Measurements from ENCODE around the gene NCOA3.

The NCOA3 gene

DNA sequence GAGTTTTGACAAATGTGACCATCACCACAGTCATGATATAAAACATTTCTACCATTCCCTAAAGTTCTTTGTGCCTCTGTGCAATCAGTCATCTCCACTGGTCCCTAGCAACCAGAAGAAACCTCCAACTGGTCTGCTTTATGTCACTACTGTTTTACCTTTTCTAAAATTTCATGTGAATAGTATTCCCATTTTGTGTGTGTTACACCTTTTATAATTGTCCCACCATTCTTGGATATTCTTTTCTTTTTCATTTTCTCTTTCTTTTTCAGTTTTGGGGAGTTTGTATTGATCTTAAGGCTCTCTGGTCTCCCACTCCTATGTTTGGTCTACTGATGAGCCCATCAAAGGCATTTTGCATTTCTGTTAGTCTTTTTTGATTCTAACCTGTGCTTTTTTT lies 95.4 kb downstream of the NCOA3 start:
- no peak for DNase-seq (ENCODE audit: low spot score)

DNA sequence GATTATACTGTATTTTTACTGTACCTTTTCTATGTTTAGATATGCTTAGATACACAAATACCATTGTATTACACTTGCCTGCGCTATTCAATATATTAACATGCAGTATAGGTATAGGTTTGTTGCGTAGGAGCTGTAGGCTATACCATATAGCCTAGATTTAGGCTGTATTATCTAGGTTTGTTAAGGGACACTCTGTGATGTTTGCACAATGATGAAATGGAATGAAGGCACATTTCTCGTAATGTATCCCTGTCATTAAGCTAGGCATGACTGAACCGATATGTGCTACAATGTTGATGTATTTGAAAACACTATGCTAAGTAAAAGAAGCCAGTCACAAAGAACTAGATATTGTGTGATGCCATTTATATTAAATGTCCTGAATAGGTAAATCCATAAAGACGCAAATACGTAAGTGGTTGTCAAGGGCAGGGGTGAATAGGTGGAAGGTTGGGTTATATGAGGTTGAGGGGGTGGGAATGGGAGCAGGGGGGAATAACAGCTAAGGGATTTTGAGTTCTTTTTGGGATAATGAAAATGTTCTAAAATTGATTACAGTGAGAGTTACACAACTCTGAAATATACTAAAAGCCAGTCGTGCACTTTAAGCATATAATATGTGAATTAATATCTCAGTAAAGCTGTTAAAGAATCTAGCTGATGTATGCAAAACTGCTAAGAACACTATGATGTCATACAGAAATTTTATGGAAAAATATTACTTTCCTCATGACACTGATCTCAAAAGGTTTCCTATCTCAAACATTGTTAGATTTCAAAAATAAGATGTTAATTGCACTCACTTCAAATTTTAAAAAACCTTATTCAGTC lies 97.4 kb downstream of the NCOA3 start:
- no peak for DNase-seq (ENCODE audit: low spot score)

GRCh38 chr20:47600967-47601547 lies 99.4 kb downstream of the NCOA3 start:
- no peak for DNase-seq (ENCODE audit: low spot score)

DNA sequence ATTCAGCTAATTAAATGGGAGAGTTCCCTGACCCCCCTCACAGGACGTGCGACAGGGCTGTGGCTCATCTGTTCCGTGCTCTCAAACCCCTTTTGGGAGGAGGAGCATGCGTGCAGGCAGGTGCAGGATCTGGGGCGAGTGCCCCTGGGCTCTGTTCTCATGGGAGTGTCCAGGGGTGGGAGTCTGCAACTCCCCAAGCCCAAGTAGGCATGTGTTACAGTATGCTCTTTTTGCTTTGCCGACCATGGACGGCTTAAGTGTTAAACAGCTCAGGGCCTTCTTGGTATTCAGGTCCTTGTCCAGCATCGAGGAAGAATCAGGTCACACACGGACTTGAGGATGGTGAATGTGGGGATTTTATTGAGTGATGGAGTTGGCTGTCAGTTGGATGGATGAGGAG lies 101.6 kb downstream of the NCOA3 start:
- no peak for DNase-seq (ENCODE audit: low spot score)

DNA sequence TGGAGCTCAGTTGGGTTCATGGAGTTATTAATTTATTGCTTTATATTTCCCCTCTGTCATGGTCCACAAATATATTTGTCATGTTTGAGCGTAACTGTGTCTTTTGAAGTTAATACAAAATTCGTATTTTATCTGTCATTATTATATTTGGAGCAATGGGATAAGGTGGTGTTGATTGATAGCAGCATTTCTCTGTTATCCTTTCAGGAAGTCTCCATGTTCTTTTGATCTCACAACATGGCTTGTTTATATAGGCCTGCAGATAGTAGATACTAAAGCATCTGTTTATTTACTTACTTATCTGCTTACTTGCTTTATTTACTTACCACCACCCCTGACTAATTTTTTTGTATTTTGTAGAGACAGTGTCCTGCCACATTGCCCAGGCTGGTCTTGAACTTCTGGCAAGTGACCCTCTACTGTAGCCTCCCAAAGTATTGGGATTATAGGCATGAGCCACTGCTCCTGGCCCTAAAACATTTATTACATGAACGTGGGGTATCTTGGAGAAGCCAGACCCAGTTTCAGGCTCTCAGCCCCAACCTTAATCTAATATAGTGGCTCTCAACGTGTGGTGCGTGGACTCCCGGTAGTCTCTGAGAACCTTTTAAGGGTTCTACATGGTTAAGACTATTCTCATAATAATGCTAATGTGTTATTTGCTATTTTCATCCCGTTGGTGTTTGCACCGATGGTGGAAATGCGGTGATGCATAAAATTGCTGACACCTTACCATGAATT lies 104.2 kb downstream of the NCOA3 start:
- DNase-seq (ENCODE audit: low spot score): no peak

DNA sequence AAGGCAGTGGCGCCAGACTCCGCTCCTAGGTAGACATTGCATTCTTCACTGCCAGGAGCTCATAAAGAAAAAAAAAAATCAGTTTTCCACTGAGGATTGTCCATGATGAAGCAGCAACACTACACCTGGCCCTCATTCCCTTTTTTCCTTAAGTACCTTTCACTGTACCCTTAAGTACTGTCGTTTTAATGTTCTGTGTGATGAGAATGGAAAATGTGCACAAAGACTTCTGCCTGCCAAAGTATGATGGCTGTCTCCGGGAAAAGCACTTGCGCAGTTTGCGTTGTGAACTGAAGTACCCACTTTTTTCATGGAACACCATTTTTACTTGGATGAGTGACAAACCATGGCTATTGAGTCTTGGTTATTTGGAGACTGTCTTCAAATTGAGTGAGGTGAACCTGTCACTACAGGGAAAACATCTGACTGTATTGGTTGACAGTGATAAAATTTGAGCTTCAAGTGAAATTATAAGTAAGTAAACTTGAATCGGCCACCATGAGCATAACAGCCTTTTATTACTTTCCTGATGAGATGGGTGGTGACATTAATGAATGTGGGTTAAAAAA lies 104.8 kb downstream of the NCOA3 start:
- DNase-seq (ENCODE audit: low spot score): no peak

GRCh38 chr20:47606983-47607613 lies 105.4 kb downstream of the NCOA3 start:
- no peak for DNase-seq (ENCODE audit: low spot score)

DNA sequence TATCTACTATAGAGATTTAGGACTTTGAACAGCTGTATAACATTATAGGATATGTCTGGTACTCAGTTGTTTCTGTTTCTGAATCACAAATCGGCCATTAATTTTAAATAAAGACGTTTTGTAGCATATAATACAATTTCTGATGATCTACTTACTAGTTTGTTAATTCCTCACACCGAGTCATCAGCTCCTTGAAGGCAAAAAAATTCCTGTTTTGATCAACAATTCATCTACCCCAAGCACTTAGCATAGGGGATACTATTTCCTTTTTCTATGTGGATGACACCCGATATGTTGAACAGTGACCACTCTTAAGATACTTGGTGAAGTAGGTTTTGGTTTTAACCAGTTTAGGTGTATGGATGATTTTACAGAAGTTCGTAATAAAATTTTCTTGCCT lies 107.3 kb downstream of the NCOA3 start:
- DNase-seq (ENCODE audit: low spot score): no peak

GRCh38 chr20:47610247-47610944 lies 108.7 kb downstream of the NCOA3 start:
- DNase-seq (ENCODE audit: low spot score): peak; percentile 6

DNA sequence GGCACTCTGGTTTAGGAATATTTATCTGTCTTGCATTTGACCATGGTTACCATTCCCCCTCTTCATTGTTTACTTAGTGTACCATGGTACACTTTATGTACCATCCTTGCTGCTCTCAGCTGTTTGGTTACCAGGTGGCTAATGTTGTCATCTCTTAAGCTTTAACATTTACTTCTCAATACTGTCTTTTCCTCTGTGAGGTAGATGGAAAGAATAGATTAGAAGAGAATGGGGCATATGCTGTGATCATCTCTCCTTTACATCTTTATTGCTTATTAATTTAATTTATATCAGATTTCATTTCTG lies 109.2 kb downstream of the NCOA3 start:
- DNase-seq (ENCODE audit: low spot score): no peak

GRCh38 chr20:47611785-47612184 lies 110.1 kb downstream of the NCOA3 start:
- DNase-seq (ENCODE audit: low spot score): no peak

GRCh38 chr20:47612670-47613069 lies 111.0 kb downstream of the NCOA3 start:
- no peak for DNase-seq (ENCODE audit: low spot score)

DNA sequence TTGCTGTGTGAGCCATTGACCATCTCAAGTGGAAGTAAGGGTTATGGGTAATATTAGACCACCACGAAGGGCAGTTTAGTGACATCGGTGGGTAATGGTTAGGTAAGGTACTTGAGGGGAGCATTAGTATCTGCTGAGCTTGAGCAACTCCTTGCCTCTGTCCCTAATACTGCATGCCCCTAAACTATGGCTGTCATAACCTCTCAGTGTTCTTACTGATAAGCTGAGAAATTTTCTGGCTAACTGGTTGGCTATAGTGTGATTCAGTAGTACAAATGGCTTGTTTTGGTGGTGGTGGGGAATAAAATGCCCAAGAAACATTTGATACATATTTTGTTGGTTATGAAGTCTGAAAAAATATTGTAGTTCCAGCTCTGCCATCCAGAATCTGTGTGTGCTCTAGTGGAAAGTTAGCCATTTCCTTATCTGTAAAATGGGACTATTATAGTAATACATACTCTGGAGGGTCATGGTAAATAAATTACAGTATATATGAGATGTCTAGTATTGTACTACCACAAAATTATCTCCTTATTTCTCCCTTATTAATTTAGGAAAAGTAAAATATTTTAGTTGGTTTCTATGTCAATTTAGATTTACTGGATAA lies 113.1 kb downstream of the NCOA3 start:
- DNase-seq (ENCODE audit: low spot score): no peak

GRCh38 chr20:47618479-47618878 lies 116.8 kb downstream of the NCOA3 start:
- DNase-seq (ENCODE audit: low spot score): no peak

DNA sequence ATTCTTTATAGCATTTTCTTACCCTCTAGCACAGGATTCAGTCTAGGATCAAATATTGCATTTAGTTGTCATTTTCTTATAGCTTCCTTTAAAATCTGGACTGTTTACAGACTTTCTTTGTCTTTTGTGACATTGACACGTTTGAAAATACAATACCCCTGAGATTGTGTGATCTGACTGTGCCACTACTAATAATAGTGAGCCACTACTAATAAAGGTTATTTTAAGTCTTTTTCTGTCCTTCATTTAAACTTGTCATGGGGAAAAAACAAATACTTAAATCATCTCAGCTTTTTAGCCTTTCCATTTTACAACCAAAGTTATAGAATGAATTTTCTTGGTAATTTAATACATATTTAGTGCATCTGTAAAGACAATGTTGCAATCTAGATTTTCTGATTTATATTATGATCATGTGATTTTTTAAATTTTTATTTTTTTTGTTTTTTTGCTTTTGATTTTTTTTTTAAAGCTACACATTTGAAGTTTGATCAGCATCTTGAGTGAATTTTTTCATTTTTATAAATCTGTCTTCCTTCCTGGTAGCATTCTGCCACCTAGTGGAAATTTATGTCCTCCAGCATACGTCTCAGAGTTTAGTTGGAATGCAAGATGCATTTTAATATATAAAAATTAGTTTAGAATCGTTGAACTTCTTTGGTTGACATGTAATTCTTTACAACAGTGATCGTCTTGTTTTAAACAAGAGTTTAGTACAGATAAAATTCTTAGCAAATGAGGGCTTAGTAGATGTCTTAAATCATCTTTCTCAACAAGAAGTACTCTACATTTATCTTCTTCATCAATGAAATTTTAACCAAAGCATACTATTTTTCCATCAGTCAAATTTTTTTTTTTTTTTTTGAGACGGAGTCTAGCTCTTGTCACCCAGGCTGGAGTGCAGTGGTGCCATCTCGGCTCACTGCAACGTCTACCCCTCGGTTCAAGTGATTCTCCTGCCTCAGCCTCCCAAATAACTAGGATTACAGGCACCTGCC lies 119.4 kb downstream of the NCOA3 start:
- peak; percentile 60 for DNase-seq (ENCODE audit: low spot score)

DNA sequence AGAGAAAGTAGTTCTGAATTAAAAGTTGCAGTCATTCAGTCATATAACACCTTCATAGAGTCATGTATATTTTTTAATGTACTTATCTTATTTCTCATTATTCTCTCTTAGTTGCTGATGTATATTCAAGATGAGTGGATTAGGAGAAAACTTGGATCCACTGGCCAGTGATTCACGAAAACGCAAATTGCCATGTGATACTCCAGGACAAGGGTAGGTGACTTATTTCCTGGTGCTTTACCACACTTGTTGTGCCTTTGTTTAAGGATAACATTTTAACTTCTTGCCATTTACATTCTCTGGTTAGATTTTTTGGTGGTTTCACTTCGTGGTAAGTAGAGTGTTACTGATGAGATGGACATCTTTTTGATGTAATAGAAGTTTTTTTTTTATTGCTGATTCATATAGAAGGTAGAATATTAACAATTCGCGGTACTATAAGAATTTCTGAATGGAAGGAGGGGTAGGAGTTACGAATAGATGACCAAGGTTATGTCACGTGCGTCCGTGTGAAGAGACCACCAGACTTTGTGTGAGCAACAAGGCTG lies 120.5 kb downstream of the NCOA3 start:
- DNase-seq (ENCODE audit: low spot score): no peak

GRCh38 chr20:47623206-47623605 lies 121.5 kb downstream of the NCOA3 start:
- no peak for DNase-seq (ENCODE audit: low spot score)

DNA sequence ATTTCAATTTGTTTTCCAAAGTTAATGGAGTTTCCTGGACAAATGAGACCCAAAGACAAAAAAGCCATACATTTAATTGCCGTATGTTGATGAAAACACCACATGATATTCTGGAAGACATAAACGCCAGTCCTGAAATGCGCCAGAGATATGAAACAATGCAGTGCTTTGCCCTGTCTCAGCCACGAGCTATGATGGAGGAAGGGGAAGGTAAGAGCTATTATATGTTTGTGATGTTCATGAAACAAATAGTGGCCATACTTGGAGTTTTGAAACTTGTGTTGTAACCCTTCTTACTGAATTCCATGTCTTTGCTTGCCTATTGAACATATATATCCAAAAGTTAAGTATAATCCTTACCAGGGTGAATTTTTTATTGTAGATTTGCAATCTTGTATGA lies 125.9 kb downstream of the NCOA3 start:
- DNase-seq (ENCODE audit: low spot score): no peak

DNA sequence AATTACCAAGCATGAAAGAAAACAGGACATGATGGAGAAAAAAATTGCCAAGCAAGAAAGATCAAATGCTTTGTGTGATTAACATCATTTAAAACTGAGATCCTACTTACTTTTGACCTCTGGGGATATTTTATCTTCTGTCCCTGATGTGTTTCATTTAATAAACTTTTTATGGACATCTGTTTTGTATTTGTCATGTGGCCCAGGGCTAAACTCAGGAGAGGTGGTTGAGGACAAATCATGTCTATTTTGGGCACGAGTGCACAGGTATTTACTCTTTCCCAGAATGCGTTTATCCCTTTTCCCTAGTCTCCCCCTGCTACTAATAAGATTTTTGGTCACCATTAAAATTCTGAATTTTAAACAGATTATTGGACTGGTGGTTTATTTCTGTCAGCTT lies 128.2 kb downstream of the NCOA3 start:
- no peak for DNase-seq (ENCODE audit: low spot score)

DNA sequence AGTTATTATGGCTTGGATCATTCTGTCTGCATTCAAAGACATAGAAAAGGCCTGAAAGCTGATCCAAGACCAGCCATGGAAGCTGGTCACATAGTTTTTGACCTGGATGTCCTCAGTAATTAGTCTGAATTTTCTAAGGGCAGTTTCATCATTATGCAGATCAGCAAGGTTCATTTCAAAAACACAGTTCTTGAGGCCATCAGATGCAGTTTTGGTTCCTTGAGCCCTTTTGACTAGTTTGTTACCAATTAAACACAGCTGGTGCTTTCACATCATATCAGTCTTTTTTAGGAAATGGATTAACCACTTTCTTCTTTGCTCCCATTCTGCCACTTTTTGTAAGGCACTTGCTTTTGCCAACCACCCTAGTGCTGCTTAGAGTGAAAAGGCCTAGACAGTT lies 129.4 kb downstream of the NCOA3 start:
- no peak for DNase-seq (ENCODE audit: low spot score)

Measured in pons (tissue), 1 donor.